C4-2B (cell line): ENCODE measurements around the gene RARS1.

ENCODE experiments used
- ZFX ChIP-seq: fragments of 450-650 bp; IDR thresholded peaks from 2 replicates; pipeline ENCODE4 v1.6.1; 2017
- TF ChIP-seq, protein P1 (sequence below): fragments of 450-650 bp; conservative IDR thresholded peaks from 2 replicates; pipeline ENCODE4 v1.5.1; 2017; ENCODE audit warnings: mild to moderate bottlenecking

DNA sequence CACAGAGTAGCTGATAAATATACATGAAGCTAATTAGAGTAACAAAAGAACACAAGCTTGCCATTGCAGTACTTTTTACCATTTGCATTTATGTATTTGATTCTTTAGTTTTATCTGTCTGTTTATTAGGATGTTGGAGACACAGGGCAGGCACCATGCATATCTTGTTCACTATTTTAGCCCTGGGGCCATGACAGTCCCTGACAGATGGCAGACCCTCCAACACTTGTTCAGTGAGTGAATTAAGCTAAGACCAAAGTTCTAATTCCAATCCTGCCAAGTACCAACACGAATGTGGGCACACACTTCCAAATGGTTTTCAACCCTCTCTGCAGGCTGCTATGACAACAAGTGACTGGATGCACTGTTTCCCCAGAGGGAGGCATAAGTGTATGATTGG is 12.0 kb upstream of the RARS1 start:
- no peak for TF ChIP-seq ZFX
- TF ChIP-seq, protein P1, sequence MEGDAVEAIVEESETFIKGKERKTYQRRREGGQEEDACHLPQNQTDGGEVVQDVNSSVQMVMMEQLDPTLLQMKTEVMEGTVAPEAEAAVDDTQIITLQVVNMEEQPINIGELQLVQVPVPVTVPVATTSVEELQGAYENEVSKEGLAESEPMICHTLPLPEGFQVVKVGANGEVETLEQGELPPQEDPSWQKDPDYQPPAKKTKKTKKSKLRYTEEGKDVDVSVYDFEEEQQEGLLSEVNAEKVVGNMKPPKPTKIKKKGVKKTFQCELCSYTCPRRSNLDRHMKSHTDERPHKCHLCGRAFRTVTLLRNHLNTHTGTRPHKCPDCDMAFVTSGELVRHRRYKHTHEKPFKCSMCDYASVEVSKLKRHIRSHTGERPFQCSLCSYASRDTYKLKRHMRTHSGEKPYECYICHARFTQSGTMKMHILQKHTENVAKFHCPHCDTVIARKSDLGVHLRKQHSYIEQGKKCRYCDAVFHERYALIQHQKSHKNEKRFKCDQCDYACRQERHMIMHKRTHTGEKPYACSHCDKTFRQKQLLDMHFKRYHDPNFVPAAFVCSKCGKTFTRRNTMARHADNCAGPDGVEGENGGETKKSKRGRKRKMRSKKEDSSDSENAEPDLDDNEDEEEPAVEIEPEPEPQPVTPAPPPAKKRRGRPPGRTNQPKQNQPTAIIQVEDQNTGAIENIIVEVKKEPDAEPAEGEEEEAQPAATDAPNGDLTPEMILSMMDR: no peak
